OCI-LY3 (cell line): Measurements from ENCODE around the gene ADORA1.

Experiments
- H2AFZ ChIP-seq: fragments of 200-600, 300-600 bp; shearing (Covaris generic); 2 replicates; pipeline ENCODE4 v1.6.0; 2014; ENCODE audit warnings: antibody characterized with exemption, low read depth, low read length
- H3K27ac ChIP-seq: fragments of 200-600, 300-600 bp; sonication (generic); 2 replicates; pipeline ENCODE4 v1.5.1; 2014; ENCODE audit warnings: mild to moderate bottlenecking, low read length, moderate library complexity, mixed read lengths
- H3K27me3 ChIP-seq: fragments of 200-600, 300-600 bp; sonication (generic); 2 replicates; pipeline ENCODE4 v1.6.1; 2014; ENCODE audit warnings: low read depth, low read length, mixed read lengths
- H3K36me3 ChIP-seq: fragments of 200-600, 300-600 bp; sonication (generic); replicated peaks from 2 replicates; pipeline ENCODE3; 2014; ENCODE audit warnings: low read depth, low read length, mixed read lengths
- H3K4me1 ChIP-seq: fragments of 300-600, 200-600 bp; sonication (generic); 2 replicates; pipeline ENCODE4 v1.6.1; 2014; ENCODE audit warnings: low read length, mixed read lengths
- H3K4me2 ChIP-seq: fragments of 200-600, 300-600 bp; sonication (generic); 2 replicates; pipeline ENCODE4 v1.6.1; 2014; ENCODE audit warnings: low read length, mixed read lengths
- H3K4me3 ChIP-seq: fragments of 300-600, 200-600 bp; sonication (generic); 2 replicates; pipeline ENCODE4 v1.5.1; 2014; ENCODE audit warnings: antibody characterized with exemption, mild to moderate bottlenecking, low read length, moderate library complexity
- H3K79me2 ChIP-seq: fragments of 300-600, 200-600 bp; shearing (Covaris generic); 2 replicates; pipeline ENCODE4 v1.6.1; 2014; ENCODE audit warnings: mild to moderate bottlenecking, low read length, mixed read lengths
- H3K9ac ChIP-seq: fragments of 300-600, 200-600 bp; shearing (Covaris generic); 2 replicates; pipeline ENCODE4 v1.6.0; 2014; ENCODE audit warnings: mild to moderate bottlenecking, low read length, moderate library complexity
- H3K9me3 ChIP-seq: fragments of 200-600, 300-600 bp; shearing (Covaris generic); 2 replicates; pipeline ENCODE4 v1.6.1; 2014; ENCODE audit warnings: low read length, mixed read lengths; ENCODE audit not compliant: insufficient read depth
- H4K20me1 ChIP-seq: fragments of 200-600, 300-600 bp; sonication (generic); 2 replicates; pipeline ENCODE4 v1.6.1; 2016; ENCODE audit warnings: low read length, mixed read lengths; ENCODE audit not compliant: insufficient read depth
- EZH2phosphoT487 ChIP-seq: fragments of 200-600 bp; shearing (Covaris generic); IDR thresholded peaks from 2 replicates; pipeline ENCODE4 v1.6.1; 2018; ENCODE audit warnings: antibody characterized with exemption, mixed run types, low read depth
- TF ChIP-seq, protein P1 (sequence below): fragments of 200-600, 300-600 bp; sonication (generic); IDR thresholded peaks from 2 replicates; pipeline ENCODE4 v1.5.1; 2014; ENCODE audit warnings: antibody characterized with exemption, low read length, low read depth

ADORA1 gene

GRCh38 chr1:203096566-203096965 is 31.0 kb upstream of the ADORA1 start:
- Histone ChIP-seq H3K4me1 (no peaks in the 10 kb centered on the region), H3K9ac (no peak overlapping the region), H2AFZ (no peak overlapping the region), H3K79me2 (no peaks in the 10 kb centered on the region), H3K36me3 (no peaks in the 10 kb centered on the region), H3K27ac (no peak overlapping the region), H3K4me3 (no peak overlapping the region), H3K4me2 (no peak overlapping the region), H4K20me1 (no peaks in the 10 kb centered on the region), H3K27me3 (peaks cover 39% of the 10 kb centered on the region), H3K9me3 (peaks cover 10% of the 10 kb centered on the region)
- TF ChIP-seq, protein P1, sequence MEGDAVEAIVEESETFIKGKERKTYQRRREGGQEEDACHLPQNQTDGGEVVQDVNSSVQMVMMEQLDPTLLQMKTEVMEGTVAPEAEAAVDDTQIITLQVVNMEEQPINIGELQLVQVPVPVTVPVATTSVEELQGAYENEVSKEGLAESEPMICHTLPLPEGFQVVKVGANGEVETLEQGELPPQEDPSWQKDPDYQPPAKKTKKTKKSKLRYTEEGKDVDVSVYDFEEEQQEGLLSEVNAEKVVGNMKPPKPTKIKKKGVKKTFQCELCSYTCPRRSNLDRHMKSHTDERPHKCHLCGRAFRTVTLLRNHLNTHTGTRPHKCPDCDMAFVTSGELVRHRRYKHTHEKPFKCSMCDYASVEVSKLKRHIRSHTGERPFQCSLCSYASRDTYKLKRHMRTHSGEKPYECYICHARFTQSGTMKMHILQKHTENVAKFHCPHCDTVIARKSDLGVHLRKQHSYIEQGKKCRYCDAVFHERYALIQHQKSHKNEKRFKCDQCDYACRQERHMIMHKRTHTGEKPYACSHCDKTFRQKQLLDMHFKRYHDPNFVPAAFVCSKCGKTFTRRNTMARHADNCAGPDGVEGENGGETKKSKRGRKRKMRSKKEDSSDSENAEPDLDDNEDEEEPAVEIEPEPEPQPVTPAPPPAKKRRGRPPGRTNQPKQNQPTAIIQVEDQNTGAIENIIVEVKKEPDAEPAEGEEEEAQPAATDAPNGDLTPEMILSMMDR: no peak
- no peak for TF ChIP-seq EZH2phosphoT487

- H3K36me3 ChIP-seq: no peaks in the 10 kb centered on the region
- H3K4me3 ChIP-seq: no peak overlapping the region
- no peak overlapping the region for H3K9ac ChIP-seq
- H3K79me2 ChIP-seq: no peaks in the 10 kb centered on the region
- peaks cover 36% of the 10 kb centered on the region for H3K27me3 ChIP-seq
- H3K4me1 ChIP-seq: no peaks in the 10 kb centered on the region
- H4K20me1 ChIP-seq: no peaks in the 10 kb centered on the region
- peaks cover 10% of the 10 kb centered on the region for H3K9me3 ChIP-seq
- TF ChIP-seq, protein P1: no peak
- H3K27ac ChIP-seq: no peak overlapping the region
- no peak overlapping the region for H3K4me2 ChIP-seq
- H2AFZ ChIP-seq: no peak overlapping the region
These were observed 30.5 kb upstream of the ADORA1 start for GRCh38 chr1:203097001-203097400.

DNA sequence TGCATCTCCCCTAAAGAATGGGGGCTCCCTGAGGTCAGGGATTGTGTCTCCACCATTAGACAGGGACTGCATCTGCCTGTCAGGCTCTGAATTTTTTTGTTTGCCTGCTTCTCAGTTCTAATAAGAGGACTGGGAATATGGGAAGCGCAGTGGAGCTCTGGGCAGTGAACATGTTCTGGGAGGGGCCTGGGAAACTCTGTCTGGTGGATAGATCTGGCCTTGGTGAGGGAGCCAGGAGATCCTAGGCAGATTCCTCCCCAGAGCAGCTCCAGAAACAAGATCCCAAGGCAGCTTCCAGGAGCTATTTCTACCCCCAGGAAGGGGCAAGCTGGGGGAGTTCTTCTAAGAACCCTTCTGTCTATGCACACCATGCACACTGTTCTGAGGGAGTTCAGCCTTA is 29.1 kb upstream of the ADORA1 start:
- no peak for TF ChIP-seq EZH2phosphoT487
- TF ChIP-seq, protein P1: no peak
- Histone ChIP-seq H3K36me3 (no peaks in the 10 kb centered on the region), H3K4me3 (no peak overlapping the region)

GRCh38 chr1:203098914-203099520 is 28.5 kb upstream of the ADORA1 start:
- Histone ChIP-seq H3K9ac (no peak overlapping the region), H3K9me3 (peaks cover 10% of the 10 kb centered on the region), H3K27ac (no peak overlapping the region), H3K27me3 (peaks cover 28% of the 10 kb centered on the region; the same call in 1 of the 2 replicates), H3K36me3 (no peaks in the 10 kb centered on the region), H3K4me3 (no peak overlapping the region), H4K20me1 (no peaks in the 10 kb centered on the region), H3K79me2 (no peaks in the 10 kb centered on the region), H3K4me1 (no peaks in the 10 kb centered on the region), H2AFZ (no peak overlapping the region), H3K4me2 (no peak overlapping the region)
- no peak for TF ChIP-seq EZH2phosphoT487
- TF ChIP-seq, protein P1: no peak

More for the DNA sequence above, 29.1 kb upstream of the ADORA1 start:
- H3K9ac ChIP-seq: no peak overlapping the region
- no peak overlapping the region for H3K27ac ChIP-seq
- H2AFZ ChIP-seq: no peak overlapping the region
- H3K9me3 ChIP-seq: peaks cover 10% of the 10 kb centered on the region
- H3K4me1 ChIP-seq: no peaks in the 10 kb centered on the region
- H3K79me2 ChIP-seq: no peaks in the 10 kb centered on the region
- H3K4me2 ChIP-seq: no peak overlapping the region
- H3K27me3 ChIP-seq: peaks cover 28% of the 10 kb centered on the region; the same call in 1 of the 2 replicates
- H4K20me1 ChIP-seq: no peaks in the 10 kb centered on the region
